ENCODE measurements around the gene ELMO1.

DNA sequence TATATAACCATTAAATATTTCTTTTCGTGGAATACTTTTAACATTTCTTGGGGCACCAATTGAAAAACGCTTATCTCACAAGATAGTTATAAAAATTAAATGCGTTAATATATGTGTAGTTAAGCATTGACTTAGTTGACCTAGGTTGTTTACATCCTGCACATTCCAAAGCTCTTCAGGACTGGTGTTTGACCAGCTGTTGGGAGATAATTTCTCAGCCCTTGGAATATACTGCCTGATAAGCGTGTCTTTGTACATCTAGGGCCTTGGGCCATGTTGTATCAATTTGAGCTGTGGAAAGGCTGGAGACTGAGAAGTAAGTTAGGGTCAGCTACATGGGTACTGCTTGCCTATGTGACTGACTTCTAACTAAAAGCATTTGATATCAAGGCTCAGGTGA is 634.4 kb downstream of the ELMO1 start:
- TF ChIP-seq, protein P1, sequence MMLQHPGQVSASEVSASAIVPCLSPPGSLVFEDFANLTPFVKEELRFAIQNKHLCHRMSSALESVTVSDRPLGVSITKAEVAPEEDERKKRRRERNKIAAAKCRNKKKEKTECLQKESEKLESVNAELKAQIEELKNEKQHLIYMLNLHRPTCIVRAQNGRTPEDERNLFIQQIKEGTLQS (IDR thresholded peaks at IDR 0.05) = no peak
- TF ChIP-seq POLR2A (IDR thresholded peaks at IDR 0.05; ENCODE audit: borderline replicate concordance, extremely low read depth, insufficient read depth, insufficient read length) = no peak
- TF ChIP-seq, protein P2, sequence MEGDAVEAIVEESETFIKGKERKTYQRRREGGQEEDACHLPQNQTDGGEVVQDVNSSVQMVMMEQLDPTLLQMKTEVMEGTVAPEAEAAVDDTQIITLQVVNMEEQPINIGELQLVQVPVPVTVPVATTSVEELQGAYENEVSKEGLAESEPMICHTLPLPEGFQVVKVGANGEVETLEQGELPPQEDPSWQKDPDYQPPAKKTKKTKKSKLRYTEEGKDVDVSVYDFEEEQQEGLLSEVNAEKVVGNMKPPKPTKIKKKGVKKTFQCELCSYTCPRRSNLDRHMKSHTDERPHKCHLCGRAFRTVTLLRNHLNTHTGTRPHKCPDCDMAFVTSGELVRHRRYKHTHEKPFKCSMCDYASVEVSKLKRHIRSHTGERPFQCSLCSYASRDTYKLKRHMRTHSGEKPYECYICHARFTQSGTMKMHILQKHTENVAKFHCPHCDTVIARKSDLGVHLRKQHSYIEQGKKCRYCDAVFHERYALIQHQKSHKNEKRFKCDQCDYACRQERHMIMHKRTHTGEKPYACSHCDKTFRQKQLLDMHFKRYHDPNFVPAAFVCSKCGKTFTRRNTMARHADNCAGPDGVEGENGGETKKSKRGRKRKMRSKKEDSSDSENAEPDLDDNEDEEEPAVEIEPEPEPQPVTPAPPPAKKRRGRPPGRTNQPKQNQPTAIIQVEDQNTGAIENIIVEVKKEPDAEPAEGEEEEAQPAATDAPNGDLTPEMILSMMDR (IDR thresholded peaks at IDR 0.05 in 2 of 3, conservative IDR thresholded peaks at IDR 0.05 in 1 of 3; ENCODE audit: borderline replicate concordance in 1 of 3, insufficient read depth in 1 of 3, low read depth in 2 of 3, low read length in 2 of 3) = no peak
- TF ChIP-seq, protein P3, sequence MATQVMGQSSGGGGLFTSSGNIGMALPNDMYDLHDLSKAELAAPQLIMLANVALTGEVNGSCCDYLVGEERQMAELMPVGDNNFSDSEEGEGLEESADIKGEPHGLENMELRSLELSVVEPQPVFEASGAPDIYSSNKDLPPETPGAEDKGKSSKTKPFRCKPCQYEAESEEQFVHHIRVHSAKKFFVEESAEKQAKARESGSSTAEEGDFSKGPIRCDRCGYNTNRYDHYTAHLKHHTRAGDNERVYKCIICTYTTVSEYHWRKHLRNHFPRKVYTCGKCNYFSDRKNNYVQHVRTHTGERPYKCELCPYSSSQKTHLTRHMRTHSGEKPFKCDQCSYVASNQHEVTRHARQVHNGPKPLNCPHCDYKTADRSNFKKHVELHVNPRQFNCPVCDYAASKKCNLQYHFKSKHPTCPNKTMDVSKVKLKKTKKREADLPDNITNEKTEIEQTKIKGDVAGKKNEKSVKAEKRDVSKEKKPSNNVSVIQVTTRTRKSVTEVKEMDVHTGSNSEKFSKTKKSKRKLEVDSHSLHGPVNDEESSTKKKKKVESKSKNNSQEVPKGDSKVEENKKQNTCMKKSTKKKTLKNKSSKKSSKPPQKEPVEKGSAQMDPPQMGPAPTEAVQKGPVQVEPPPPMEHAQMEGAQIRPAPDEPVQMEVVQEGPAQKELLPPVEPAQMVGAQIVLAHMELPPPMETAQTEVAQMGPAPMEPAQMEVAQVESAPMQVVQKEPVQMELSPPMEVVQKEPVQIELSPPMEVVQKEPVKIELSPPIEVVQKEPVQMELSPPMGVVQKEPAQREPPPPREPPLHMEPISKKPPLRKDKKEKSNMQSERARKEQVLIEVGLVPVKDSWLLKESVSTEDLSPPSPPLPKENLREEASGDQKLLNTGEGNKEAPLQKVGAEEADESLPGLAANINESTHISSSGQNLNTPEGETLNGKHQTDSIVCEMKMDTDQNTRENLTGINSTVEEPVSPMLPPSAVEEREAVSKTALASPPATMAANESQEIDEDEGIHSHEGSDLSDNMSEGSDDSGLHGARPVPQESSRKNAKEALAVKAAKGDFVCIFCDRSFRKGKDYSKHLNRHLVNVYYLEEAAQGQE (IDR thresholded peaks at IDR 0.05; ENCODE audit: low read depth) = no peak
- no peak for TF ChIP-seq EZH2 (IDR thresholded peaks at IDR 0.05)
- no peak for TF ChIP-seq TCF7L2 (IDR thresholded peaks at IDR 0.05; ENCODE audit: borderline replicate concordance, extremely low read depth, insufficient read depth, insufficient read length)
- TF ChIP-seq EZH2phosphoT487 (IDR thresholded peaks at IDR 0.05; ENCODE audit: borderline replicate concordance) = no peak
